Thoracic aorta (tissue), 2 donors: Measurements from ENCODE around the gene GPR119. TPM values are rescaled to one million over a fixed set of nuclear protein-coding genes. Genes with fewer than 3 reads are reported as not detected.

Source experiments
- ATAC-seq: fragments of 150-250 bp; one replicate; pipeline ENCODE4 v1.8.0; 2017; ENCODE audit warnings: low read depth; ENCODE audit not compliant: insufficient number of reproducible peaks, low FRiP score
- DNase-seq: peaks from one replicate; pipeline ENCODE4 v3.0.0-alpha.2; 2020; ENCODE audit warnings: low spot score
- H3K27ac ChIP-seq, 2 donors: fragments of 200-600 bp; sonication (generic); 1 replicate in 1 of 2; 2 replicates in 1 of 2; pipeline ENCODE4 v1.5.1; 2016; ENCODE audit warnings: mild to moderate bottlenecking in 2 of 2, moderate library complexity in 2 of 2
- H3K27me3 ChIP-seq: fragments of 200-600 bp; sonication (generic); replicated peaks from 2 replicates; pipeline ENCODE4 v1.6.0; 2016; ENCODE audit warnings: mild to moderate bottlenecking; ENCODE audit not compliant: insufficient read depth
- H3K36me3 ChIP-seq: fragments of 200-600 bp; sonication (generic); one replicate; pipeline ENCODE4 v1.5.1; 2016
- H3K4me1 ChIP-seq, 2 donors: fragments of 200-600 bp; sonication (generic); 1 replicate in 1 of 2; 2 replicates in 1 of 2; pipeline versions ENCODE4 v1.5.1 to v1.6.0; 2016; ENCODE audit warnings: low read depth in 2 of 2, mild to moderate bottlenecking in 1 of 2; ENCODE audit not compliant: control insufficient read depth in 1 of 2
- H3K4me3 ChIP-seq: fragments of 200-600 bp; sonication (generic); 2 replicates; pipeline ENCODE4 v1.5.1; 2016; ENCODE audit warnings: mild to moderate bottlenecking
- H3K9me3 ChIP-seq: fragments of 200-600 bp; sonication (generic); 2 replicates; pipeline ENCODE4 v1.5.1; 2016
- CTCF ChIP-seq: fragments of 200-600 bp; sonication (generic); IDR thresholded peaks from one replicate; pipeline ENCODE4 v1.5.1; 2019; ENCODE audit warnings: antibody characterized with exemption
- total RNA-seq, 2 donors: library from RNA; depleted of rRNA; stranded (reverse); fragments of >200 nt; gene quantifications; one replicate each; pipeline versions ENCODE4 v1.1.0 to v1.2.3, GENCODE V29; 2016

GPR119 gene
- total RNA-seq, 2 donors from 2014 or later = not detected

- H3K4me1 ChIP-seq = peaks cover 5 to 11% of the 10 kb centered on the region in 2 donors
- H3K9me3 ChIP-seq = no peaks in the 10 kb centered on the region
- no peaks in the 10 kb centered on the region for H3K36me3 ChIP-seq
- no peak for TF ChIP-seq CTCF
- peak within 1 kb of the TSS; percentile 74 for H3K4me3 ChIP-seq
- peak within 1 kb of the TSS; percentile 68 to 70 for H3K27ac ChIP-seq
- ATAC-seq (peak; percentile 69), DNase-seq (no peak)
- H3K27me3 ChIP-seq = no peaks in the 10 kb centered on the region
Measured at GRCh38 chrX:130401415-130402207, 16.1 kb upstream of the GPR119 start, which contains the start of gene RBMX2. Gene RBMX2 (plus strand): TSS chrX:130401987. CDS start chrX:130402033, 46 bp downstream.

GRCh38 chrX:130395341-130395740, 9.9 kb upstream of the GPR119 start:
- H3K36me3 ChIP-seq = no peaks in the 10 kb centered on the region
- H3K27me3 ChIP-seq = no peaks in the 10 kb centered on the region
- TF ChIP-seq CTCF = no peak
- H3K27ac ChIP-seq = no peak overlapping the region
- DNase-seq (no peak), ATAC-seq (no peak)
- no peaks in the 10 kb centered on the region for H3K9me3 ChIP-seq
- H3K4me3 ChIP-seq = no peak overlapping the region
- H3K4me1 ChIP-seq = no peaks in the 10 kb centered on the region

GRCh38 chrX:130393451-130394074, 8.1 kb upstream of the GPR119 start:
- TF ChIP-seq CTCF = peak; percentile 57
- DNase-seq (no peak), ATAC-seq (no peak)
- no peaks in the 10 kb centered on the region for H3K27me3 ChIP-seq
- H3K27ac ChIP-seq = no peak overlapping the region
- no peak overlapping the region for H3K4me3 ChIP-seq
- no peaks in the 10 kb centered on the region for H3K4me1 ChIP-seq
- no peaks in the 10 kb centered on the region for H3K9me3 ChIP-seq
- no peaks in the 10 kb centered on the region for H3K36me3 ChIP-seq

GRCh38 chrX:130386408-130386808, 934 bp upstream of the GPR119 start:
- DNase-seq (no peak), ATAC-seq (no peak)
- Histone ChIP-seq H3K4me1 (no peaks in the 10 kb centered on the region), H3K27me3 (no peaks in the 10 kb centered on the region), H3K4me3 (no peak overlapping the region), H3K27ac (no peak overlapping the region), H3K36me3 (no peaks in the 10 kb centered on the region), H3K9me3 (no peaks in the 10 kb centered on the region)
- TF ChIP-seq CTCF = no peak

GRCh38 chrX:130378024-130378669, 7.3 kb downstream of the GPR119 start:
- no peak for DNase-seq
- Histone ChIP-seq H3K4me3 (no peak overlapping the region), H3K9me3 (no peaks in the 10 kb centered on the region), H3K36me3 (no peaks in the 10 kb centered on the region), H3K27me3 (no peaks in the 10 kb centered on the region), H3K27ac (no peak overlapping the region), H3K4me1 (no peaks in the 10 kb centered on the region)
- no peak for ATAC-seq
- no peak for TF ChIP-seq CTCF
